Fibroblast of lung (primary cell): Measurements from ENCODE around the gene RMDN3.

ENCODE experiments used
- CTCF ChIP-seq, 2 donors: IDR thresholded peaks in 1 of 2; conservative IDR thresholded peaks in 1 of 2; 1 replicate in 1 of 2; 2 replicates in 1 of 2; pipeline ENCODE4 v1.5.1; 2011 to 2012; ENCODE audit warnings: low read length in 2 of 2, control low read depth in 1 of 2, inconsistent platforms in 1 of 2, low read depth in 1 of 2, mild to moderate bottlenecking in 1 of 2
- EZH2 ChIP-seq: IDR thresholded peaks from 2 replicates; pipeline ENCODE4 v1.5.1; 2012; ENCODE audit warnings: low read length, control low read depth, mild to moderate bottlenecking; ENCODE audit errors: missing control alignments

- TF ChIP-seq CTCF (conservative IDR thresholded peaks at IDR 0.05 in 1 of 2, IDR thresholded peaks at IDR 0.05 in 1 of 2; ENCODE audit: low read depth in 1 of 2, low read length in 2 of 2): no peak
- TF ChIP-seq EZH2: no peak
These were observed 31.1 kb downstream of the RMDN3 start for GRCh38 chr15:40723919-40724318.
